GM12892 (cell line): Measurements from ENCODE around the gene NOD1.

Source experiments
- POLR2A ChIP-seq: IDR thresholded peaks from 2 replicates; pipeline ENCODE4 v1.6.1; 2011; ENCODE audit warnings: low read depth, low read length, control low read depth
- TAF1 ChIP-seq: IDR thresholded peaks from 2 replicates; pipeline ENCODE4 v1.6.1; 2011; ENCODE audit warnings: low read depth, mild to moderate bottlenecking, control low read depth, low read length, borderline replicate concordance

GRCh38 chr7:30437823-30438574 lies 40.6 kb downstream of the NOD1 start:
- TF ChIP-seq POLR2A, result no peak
- TF ChIP-seq TAF1, result no peak
